Gastroesophageal sphincter (tissue), 4 donors: ENCODE results near the gene FPR2. TPM values are rescaled to one million over a fixed set of nuclear protein-coding genes. Genes with fewer than 3 reads are reported as not detected.
A peak's percentile ranks its signal among the peaks of the same experiment; 100 is the strongest.
"Not testable (repeated sequence)": the region's sequence is repeated elsewhere in the genome, so short reads cannot be mapped to it uniquely, and the experiment has no call there.

ENCODE experiments used
- ATAC-seq: fragments of 150-250 bp; one replicate; pipeline ENCODE4 v1.9.1; 2016; ENCODE audit warnings: mild to moderate bottlenecking, moderate library complexity
- H3K27ac ChIP-seq, 4 donors: fragments of 200-600 bp; sonication (generic) in 3 of 4; 1 replicate in 3 of 4; 2 replicates in 1 of 4; pipeline ENCODE4 v1.5.1; 2016 to 2019
- H3K27me3 ChIP-seq: fragments of 200-600 bp; sonication (generic); one replicate; pipeline ENCODE4 v1.5.1; 2019
- H3K36me3 ChIP-seq, 2 donors: fragments of 200-600 bp; sonication (generic); one replicate each; pipeline ENCODE4 v1.5.1; 2019; ENCODE audit warnings: control low read depth in 1 of 2
- H3K4me1 ChIP-seq, 3 donors: fragments of 200-600 bp; sonication (generic); 1 replicate in 2 of 3; 2 replicates in 1 of 3; pipeline ENCODE4 v1.5.1; 2016 to 2019; ENCODE audit warnings: control low read depth in 2 of 3
- H3K4me3 ChIP-seq, 2 donors: fragments of 200-600 bp; sonication (generic); one replicate each; pipeline ENCODE4 v1.5.1; 2019; ENCODE audit warnings: mild to moderate bottlenecking in 1 of 2, moderate library complexity in 1 of 2
- H3K9me3 ChIP-seq, 3 donors: fragments of 200-600 bp; sonication (generic); one replicate each; pipeline ENCODE4 v1.5.1; 2017 to 2019; ENCODE audit warnings: control low read depth in 2 of 3
- EP300 ChIP-seq: sonication (generic); formaldehyde crosslinking; IDR thresholded peaks from one replicate; pipeline ENCODE4 v1.6.1; 2017; ENCODE audit warnings: antibody characterized with exemption, mild to moderate bottlenecking
- POLR2A ChIP-seq, 2 donors: fragments of 450-650 bp; IDR thresholded peaks; one replicate each; pipeline ENCODE4 v1.6.1; 2017; ENCODE audit warnings: antibody characterized with exemption in 2 of 2, mild to moderate bottlenecking in 2 of 2, moderate library complexity in 1 of 2
- POLR2AphosphoS5 ChIP-seq: sonication (generic); formaldehyde crosslinking; IDR thresholded peaks from one replicate; pipeline ENCODE4 v1.6.1; 2017; ENCODE audit warnings: antibody characterized with exemption
- WGBS, 2 donors: methylation state at CpG; one replicate each; pipeline ENCODE4 v1.1.5; 2018; ENCODE audit warnings: low coverage in 1 of 2; 5-methylcytosine and 5-hydroxymethylcytosine counted together
- total RNA-seq, 4 donors: library from RNA; depleted of rRNA; stranded (reverse); fragments of >200 nt; gene quantifications; one replicate each; pipeline ENCODE4 v1.1.0, GENCODE V29; 2016
- TF ChIP-seq, protein P1 (sequence below), 4 experiments: fragments of 200-600 bp in 2 of 4; fragments of 450-650 bp in 2 of 4; sonication (generic) in 1 of 4; IDR thresholded peaks; one replicate each; pipeline ENCODE4 v1.5.1; 2017 to 2019; ENCODE audit warnings: antibody characterized with exemption in 4 of 4, mild to moderate bottlenecking in 2 of 4, moderate library complexity in 2 of 4

Gene FPR2
- total RNA-seq, 4 donors from 2014 or later: 1.8 to 2.2 TPM; not detected in 2

DNA sequence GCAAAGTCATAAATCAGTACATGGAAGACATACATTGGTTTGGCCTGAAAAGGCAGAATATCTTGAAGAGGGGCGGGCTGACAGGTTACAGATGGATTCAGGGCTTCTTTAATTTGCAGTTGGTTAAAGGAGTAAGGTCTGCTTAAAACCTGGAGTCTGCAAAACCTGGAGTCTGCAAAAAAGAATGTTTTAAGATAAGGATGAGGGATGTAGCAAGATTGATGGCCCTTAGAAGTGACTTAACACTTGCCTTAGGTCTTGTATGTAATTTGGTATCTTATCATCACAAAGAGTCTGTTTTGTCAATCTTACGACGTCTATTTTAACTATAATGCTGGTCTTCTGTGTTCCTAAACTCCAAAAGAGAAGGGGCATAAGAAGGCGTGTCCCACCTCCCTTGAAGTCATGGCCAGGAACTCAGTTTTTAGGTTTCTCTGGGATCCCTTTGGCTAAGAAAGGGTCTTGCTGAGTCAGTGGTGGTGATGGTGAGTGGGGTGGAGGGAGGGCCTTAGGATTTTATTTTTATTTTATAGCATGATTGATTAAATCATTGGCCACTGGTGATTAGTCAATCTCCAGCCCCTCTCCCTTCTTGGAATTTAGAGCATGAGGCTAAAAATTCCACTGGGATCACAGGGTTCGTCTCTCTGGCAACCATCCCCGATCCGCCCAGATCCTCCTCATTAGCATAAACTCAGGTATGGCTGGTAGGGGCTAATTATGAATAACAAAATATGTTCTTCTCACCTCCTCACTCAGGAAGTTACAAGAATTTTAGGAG is 27.0 kb upstream of the FPR2 start:
- Histone ChIP-seq H3K4me3 (no peak overlapping the region), H3K27me3 (peaks cover 91% of the 10 kb centered on the region), H3K27ac (no peak overlapping the region), H3K36me3 (no peaks in the 10 kb centered on the region), H3K4me1 (no peaks in the 10 kb centered on the region), H3K9me3 (peaks cover 0 to 9% (median 0%) of the 10 kb centered on the region in 3 donors)
- 38% methylated on average over 7 of the region's 7 CpGs for WGBS, 2 donors
- no peak for ATAC-seq
- TF ChIP-seq POLR2AphosphoS5 (no peak), POLR2A (IDR thresholded peaks at IDR 0.05) (no peak), EP300 (no peak)
- TF ChIP-seq, protein P1, sequence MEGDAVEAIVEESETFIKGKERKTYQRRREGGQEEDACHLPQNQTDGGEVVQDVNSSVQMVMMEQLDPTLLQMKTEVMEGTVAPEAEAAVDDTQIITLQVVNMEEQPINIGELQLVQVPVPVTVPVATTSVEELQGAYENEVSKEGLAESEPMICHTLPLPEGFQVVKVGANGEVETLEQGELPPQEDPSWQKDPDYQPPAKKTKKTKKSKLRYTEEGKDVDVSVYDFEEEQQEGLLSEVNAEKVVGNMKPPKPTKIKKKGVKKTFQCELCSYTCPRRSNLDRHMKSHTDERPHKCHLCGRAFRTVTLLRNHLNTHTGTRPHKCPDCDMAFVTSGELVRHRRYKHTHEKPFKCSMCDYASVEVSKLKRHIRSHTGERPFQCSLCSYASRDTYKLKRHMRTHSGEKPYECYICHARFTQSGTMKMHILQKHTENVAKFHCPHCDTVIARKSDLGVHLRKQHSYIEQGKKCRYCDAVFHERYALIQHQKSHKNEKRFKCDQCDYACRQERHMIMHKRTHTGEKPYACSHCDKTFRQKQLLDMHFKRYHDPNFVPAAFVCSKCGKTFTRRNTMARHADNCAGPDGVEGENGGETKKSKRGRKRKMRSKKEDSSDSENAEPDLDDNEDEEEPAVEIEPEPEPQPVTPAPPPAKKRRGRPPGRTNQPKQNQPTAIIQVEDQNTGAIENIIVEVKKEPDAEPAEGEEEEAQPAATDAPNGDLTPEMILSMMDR (IDR thresholded peaks at IDR 0.05): no peak

DNA sequence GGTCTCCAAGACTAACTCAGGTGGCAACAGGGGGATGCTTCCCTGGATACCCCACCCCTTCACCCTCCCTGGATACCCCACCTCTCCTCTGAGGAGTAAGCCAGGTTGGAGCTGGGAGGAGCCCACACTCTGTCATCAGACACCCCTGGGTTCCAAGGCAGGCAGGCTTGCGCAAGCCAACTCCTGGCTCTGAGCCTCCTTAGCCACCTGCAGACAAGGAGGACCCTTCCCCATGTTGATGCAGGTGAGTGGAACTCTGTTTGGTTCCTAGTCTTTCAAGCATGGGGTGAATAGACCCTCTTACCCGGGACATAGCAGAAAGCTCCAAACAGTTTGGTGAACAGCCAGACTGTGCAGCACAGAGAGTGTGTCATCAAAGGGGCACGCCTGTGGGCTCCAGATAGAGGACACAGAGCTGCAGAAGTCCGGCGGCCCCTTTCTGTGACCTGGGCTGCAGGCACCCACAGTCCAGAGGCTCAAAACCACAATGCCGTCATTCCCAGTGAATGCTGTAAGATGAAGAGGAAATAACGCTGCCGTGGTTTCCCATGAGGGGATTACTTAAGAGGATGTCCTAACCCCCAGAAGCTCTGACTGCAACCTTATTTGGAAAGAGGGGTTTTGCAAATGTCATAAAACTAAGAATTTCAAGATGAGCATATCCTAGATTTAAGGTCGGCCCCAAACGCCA is 25.1 kb upstream of the FPR2 start:
- H3K27me3 ChIP-seq: peaks cover 80% of the 10 kb centered on the region
- ATAC-seq: peak; percentile 81

DNA sequence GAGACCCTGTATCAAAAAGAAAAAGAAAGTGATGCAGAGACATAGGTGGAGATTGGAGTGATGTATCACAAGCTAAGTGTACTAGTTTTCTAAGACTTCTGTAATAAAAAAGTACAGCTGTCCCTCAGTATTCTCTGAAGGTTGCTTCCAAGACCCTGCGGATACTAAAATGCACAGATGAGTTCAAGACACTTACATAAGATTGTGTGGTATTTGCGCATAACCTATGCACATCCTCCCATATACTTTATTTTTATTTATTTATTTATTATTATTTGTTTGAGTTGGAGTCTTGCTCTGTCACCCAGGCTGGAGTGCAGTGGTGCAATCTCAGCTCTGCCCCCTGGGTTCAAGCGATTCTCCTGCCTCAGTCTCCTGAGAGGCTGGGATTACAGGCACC is 23.6 kb upstream of the FPR2 start:
- Histone ChIP-seq H3K36me3 (no peaks in the 10 kb centered on the region), H3K27ac (no peak overlapping the region), H3K27me3 (peaks cover 77% of the 10 kb centered on the region), H3K4me3 (no peak overlapping the region), H3K9me3 (no peaks in the 10 kb centered on the region), H3K4me1 (no peaks in the 10 kb centered on the region)
- no peak for ATAC-seq
- TF ChIP-seq POLR2A (IDR thresholded peaks at IDR 0.05): no peak
- TF ChIP-seq EP300: no peak
- no peak for TF ChIP-seq POLR2AphosphoS5
- TF ChIP-seq, protein P1 (IDR thresholded peaks at IDR 0.05): no peak
- WGBS, 2 donors: 96 to 100% methylated on average over 2 to 3 of the region's 3 CpGs

More for the DNA sequence above, 25.1 kb upstream of the FPR2 start:
- no peak overlapping the region for H3K4me3 ChIP-seq
- H3K9me3 ChIP-seq: peaks cover 0 to 3% (median 0%) of the 10 kb centered on the region in 3 donors
- no peaks in the 10 kb centered on the region for H3K36me3 ChIP-seq
- no peak overlapping the region for H3K27ac ChIP-seq
- TF ChIP-seq POLR2A (IDR thresholded peaks at IDR 0.05): no peak
- TF ChIP-seq, protein P1 (IDR thresholded peaks at IDR 0.05): no peak
- TF ChIP-seq EP300: no peak
- TF ChIP-seq POLR2AphosphoS5: no peak
- WGBS, 2 donors: 58 to 73% methylated on average over 4 of the region's 10 CpGs
- no peaks in the 10 kb centered on the region for H3K4me1 ChIP-seq

DNA sequence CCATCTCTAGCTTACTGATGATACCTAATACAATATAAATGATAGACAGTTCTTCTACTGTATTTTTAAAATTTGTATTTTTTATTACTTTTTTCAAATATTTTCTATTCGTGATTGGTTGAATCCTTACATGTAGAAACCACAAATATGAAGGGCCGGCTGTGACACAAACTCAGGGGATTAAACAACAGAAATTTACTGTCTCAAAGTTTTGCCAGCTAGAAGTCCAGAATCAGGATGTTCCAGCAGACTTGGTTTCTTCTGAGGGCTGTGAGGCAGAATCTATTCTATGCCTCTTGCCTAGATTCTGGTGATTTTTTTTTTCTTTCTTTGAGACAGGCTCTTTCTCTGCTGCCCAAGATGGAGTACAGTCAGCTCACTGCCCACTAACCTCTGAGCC is 23.1 kb upstream of the FPR2 start:
- H3K4me1 ChIP-seq: no peaks in the 10 kb centered on the region
- peaks cover 76% of the 10 kb centered on the region for H3K27me3 ChIP-seq
- H3K36me3 ChIP-seq: no peaks in the 10 kb centered on the region
- no peaks in the 10 kb centered on the region for H3K9me3 ChIP-seq
- TF ChIP-seq, protein P1 (IDR thresholded peaks at IDR 0.05): no peak
- no peak for TF ChIP-seq EP300
- TF ChIP-seq POLR2A (IDR thresholded peaks at IDR 0.05): no peak
- no peak for TF ChIP-seq POLR2AphosphoS5
- no peak overlapping the region for H3K4me3 ChIP-seq
- ATAC-seq: no peak
- H3K27ac ChIP-seq: no peak overlapping the region
- 52 to 57% methylated on average over 2 of the region's 2 CpGs for WGBS, 2 donors

DNA sequence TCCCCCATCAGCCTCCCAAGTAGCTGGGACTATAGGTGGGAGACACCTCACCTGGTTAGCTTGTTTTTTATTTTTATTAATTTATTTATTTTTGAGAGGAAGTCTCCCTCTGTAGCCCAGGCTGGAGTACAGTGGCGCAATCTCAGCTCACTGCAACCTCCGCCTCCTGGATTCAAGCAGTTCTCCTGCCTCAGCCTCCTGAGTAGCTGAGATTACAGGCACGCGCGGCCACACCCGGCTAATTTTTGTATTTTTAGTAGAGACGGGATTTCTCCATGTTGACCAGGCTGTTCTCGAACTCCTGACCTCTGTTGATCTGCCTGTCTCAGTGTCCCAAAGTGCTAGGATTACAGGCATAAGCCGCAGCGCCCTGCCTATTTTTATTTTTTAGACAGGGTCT is 22.5 kb upstream of the FPR2 start:
- H3K27me3 ChIP-seq: peaks cover 72% of the 10 kb centered on the region
- not testable (repeated sequence) for H3K9me3 ChIP-seq, H3K27ac ChIP-seq, ATAC-seq, H3K4me1 ChIP-seq, H3K4me3 ChIP-seq, H3K36me3 ChIP-seq
- 82% methylated on average over 10 of the region's 10 CpGs; no CpG with 5 or more reads in 1 of the 2 donors for WGBS, 2 donors
